Measurements from ENCODE around the gene KBTBD8.

The KBTBD8 gene

DNA sequence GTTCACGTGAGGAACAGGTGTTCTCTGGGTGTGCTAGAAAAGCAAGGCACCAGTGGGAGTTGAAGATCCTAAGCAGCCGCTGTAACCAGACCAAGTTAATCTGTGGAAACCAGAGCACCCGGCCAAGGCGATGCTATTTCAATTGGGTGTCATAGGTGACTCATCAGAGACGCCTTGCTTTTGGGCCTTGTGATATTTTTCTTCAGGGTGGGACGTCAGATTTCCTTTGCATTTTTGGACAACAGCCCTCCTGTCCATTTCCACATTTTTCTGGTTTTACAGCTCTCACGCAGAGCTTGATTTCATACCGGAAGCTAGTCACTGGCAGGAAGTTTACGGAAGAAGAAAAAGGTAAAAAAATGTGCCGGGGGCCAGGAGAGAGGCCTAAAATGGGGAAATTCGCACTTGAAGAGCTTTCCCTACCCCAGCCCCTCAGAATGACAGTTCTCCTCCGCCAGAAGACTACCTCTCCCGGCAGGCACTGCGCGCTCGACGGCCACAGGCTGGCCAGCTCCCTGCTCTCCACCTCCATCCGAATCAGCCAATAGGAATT is 471 bp upstream of the KBTBD8 start:
- peak in 1 of 2 experiments; percentile 47 for DNase-seq (ENCODE audit: low read depth in 2 of 2)

DNA sequence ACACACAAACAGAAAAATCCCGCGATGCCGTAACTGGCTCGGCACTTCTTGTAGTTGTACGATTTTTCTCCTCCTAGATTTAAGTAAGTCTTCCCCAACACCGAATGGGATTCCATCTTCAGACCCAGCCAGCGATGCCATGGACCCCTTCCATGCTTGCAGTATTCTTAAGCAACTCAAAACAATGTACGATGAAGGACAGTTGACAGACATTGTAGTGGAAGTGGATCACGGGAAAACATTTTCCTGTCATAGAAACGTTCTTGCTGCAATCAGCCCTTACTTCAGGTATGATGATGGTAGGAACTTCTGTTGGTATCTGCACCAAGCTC is 763 bp downstream of the KBTBD8 start:
- no peak for DNase-seq (ENCODE audit: low read depth in 2 of 2)

DNA sequence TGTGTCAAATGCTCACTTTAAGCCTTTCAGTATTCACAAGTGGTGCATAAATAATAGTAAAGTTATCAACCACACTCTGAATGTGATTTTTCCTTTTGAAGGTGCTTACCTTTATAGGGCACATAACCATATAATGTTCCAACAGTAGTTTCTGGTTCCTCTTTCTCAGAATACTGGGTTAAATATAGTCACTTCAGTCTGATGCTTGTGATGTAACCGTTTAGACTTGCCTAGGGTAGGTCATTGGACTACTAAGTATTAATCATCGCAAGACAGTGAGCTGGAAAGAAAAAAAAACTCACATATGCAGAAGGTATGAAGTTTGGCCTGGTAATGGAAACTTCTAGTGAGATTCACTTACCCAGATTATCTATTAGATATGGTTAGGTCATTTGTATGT is 1.9 kb downstream of the KBTBD8 start:
- DNase-seq (ENCODE audit: low read depth in 2 of 2): no peak

DNA sequence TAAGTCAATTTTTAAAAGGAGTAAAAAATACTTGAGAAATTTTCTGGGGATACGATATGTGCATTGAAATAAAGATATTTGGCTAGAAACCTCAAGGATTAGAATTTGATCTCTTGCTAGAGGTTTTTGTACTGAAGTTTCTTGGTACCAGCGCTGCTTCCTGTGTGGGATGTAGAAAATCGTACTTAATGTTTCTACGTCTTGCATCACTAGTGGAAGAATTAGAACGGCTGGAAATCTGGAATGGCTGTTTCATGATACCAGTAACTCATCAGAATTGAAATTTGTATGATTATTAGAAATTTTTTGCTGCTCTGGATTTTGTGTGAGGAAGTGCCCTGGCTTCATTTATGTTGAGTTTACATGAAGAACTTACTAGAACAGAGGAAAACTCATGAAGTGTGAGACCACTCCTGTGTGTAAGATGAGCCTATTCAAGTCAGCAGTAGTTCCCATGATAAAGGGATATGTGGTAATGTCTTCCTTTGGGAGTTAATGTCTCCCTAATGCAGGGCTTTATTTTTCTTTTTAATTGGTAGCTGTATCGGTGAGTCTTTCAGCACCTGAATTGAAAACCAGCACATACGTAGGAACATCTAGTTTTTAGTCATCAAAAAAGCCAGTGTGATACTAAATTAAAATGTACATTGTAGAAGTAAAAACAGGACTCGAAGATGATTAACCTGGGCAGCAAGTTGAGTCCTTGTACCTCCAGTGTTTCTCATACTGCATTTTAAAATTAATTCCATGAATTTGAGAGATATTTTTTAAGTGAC is 3.2 kb downstream of the KBTBD8 start:
- no peak for DNase-seq (ENCODE audit: low read depth in 2 of 2)

DNA sequence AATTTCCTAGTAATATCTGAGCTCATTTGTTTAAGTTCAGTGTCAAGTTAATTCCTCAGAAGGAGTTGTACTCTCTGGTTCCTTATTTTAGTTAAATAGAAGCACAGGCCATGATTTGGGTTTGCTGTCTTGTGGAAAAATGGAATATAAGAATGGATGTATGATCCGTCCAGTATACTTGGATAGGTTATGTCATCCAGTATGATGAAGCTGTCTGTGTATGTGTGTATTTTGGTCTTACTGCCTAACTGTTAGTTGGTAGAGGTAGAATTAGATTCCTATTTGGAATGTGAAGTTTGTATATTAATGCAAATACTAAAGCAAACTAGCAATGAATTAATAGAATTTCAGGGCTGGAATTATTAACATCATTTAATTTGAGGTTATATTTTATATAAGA is 7.9 kb downstream of the KBTBD8 start:
- DNase-seq (ENCODE audit: low read depth in 2 of 2): no peak

DNA sequence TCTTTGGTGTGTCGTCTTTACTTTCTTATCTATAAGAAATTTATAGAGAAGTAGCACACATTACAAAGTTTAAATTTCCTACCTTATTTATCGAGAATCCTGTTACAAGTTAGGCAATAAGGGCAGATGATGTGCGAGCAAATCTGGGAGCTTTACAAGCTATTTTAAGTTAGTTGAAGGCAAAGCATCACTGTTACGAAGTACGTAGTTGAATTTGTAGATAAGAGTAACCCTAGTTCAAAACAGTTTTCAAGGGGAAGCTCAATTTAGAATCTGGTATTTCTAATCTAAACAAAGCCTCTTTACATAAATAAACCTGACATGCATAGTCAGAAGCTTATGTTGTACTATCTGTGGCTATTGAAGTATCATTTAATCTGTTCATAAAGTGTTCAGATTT is 8.4 kb downstream of the KBTBD8 start:
- DNase-seq (ENCODE audit: low read depth in 2 of 2): no peak

DNA sequence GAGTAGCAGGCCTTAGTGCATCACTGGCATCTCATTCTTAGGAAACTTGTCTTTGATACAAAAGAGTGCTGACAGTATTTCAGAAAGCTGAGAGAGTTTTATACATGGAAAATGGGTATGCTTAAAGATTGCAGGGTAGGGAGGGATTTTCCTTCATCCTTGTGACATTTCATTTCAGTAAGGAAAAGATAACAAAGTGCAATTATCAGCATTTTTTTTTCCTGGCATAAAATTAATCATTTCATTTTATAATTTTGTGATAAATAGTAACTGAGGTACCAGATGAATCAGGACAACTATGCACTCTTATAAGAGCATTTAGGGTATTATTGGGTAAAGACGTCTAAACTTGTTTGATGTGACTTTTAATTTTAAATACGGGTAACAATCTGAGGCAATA is 10.3 kb downstream of the KBTBD8 start:
- no peak for DNase-seq (ENCODE audit: low read depth in 2 of 2)

DNA sequence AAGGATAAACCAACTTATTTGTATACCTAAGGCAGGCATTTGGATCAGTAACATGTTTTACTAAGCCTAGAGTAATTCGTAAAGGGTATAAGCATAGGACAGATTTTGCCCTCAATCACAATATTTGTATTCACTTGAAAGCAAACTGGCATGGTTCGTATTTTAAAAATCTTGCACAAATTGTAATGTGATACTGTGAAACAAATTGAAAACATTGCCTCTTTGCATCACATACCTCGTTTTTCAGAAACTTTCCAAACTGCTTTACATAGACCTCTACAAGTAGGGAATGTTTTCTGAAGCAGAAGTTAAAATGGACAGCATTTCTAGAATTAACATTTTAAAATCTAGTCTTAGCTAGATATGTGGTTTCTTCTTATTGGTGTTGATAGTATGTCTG is 11.6 kb downstream of the KBTBD8 start:
- DNase-seq (ENCODE audit: low read depth in 2 of 2): no peak

DNA sequence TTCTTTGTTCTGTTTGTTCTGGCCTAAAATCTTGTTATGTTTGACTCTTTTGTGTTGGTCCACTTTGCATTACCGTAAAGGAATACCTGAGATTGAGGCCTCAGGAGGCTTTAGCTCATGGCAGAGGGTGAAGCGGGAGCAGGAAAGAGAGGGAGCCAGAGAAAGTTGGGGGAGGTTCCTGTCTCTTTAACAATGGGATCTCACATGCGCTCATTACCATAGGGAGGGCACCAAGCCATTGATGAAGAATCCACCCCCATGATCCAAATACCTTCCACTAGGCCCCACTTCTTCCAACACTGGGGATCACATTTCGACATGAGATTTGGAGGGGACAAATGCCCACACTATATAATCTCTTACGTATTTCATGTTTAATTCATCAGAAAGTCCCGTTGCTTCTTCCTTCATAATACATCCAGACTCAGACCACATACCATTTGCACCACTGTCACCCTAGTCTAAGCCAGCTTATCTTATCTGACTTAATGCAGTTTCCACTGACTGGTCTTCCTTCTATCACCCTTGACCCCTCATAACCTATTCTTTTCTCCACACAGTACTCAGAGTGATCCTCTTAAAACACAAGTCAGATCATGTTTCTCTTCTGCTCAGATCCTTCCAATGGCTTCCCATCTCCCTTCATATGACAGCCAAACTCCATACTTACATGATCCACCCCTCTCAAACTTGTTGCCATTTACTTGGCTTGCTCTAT is 13.5 kb downstream of the KBTBD8 start:
- no peak for DNase-seq (ENCODE audit: low read depth in 2 of 2)

DNA sequence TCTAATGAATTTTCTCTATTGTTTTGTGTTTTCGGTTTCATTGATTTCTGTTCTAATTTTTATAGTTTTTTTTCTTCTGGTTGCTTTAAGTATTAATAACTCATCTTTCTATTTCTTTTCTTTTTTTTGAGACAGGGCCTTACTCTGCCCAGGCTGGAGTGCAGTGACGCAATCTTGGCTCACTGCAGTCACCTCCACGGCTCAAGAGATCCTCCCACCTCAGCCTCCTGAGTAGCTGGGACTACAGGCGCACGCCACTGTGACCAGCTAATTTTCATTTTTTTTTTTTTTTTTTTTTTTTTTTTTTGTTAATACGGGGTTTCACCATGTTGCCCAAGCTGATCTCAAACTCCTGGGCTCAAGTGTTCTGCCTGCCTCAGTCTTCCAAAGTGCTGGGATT is 14.5 kb downstream of the KBTBD8 start:
- DNase-seq (ENCODE audit: low read depth in 2 of 2): no peak

DNA sequence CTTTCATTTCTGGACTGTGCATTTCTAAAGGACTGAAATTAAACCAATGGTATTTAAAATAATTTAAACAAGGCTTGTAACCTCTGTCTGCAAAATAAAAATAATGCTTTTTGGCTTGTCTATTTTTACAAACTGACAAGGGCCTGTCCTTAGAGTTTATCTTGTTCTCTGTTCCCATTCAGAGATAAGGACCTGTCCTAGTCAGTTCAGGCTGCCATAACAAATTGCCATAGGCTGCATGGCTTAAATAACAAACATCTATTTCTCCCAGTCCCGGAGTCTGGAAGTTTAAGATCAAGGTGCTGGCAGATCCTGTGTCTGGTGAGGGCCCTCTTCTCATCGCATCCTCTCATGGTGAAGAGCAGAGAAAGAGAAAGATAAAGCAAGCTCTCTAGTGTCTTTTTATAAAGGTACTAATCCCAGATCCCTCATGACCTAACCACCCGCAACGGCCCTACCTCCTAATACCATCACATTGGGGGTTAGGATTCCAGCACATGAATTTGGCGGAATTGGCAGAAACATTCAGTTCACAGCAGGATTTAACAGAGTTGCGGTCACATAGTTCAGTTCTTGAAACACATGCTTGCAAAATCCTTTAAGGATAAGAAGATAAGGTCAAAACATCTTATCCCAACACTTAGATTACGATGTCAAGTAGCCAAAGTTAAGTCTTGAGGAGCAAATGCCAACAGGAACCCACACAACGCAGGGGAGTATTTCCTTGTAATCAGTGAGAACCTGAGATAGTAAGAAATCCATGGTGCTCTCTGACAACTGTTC is 17.8 kb downstream of the KBTBD8 start:
- DNase-seq (ENCODE audit: low read depth in 2 of 2): no peak

DNA sequence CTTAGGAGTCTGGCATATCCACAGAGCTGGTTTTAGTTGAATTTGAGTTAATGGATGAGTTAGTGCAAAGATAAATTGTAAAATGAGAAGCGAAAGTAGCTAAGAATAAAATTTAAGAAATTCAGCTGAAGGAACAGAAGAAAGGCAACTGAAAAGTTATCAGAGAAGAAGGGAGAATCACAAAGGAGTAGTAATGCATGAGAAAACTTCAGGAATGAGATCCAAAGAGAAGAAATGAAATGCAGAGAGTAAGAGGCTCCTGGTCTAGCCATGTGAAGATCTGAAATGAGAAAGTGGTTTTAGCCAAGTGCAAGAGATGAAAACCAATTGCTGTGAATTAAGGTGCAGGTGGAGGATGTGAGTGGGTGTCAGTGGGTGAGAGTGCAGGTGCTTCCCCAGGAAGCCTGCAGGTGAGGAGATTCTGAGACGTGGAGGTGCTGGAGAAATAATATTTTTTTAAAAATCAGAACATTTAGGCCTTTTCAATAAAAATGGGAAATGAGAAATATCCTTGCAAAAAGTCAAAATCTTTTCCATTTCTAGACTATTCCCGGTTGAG is 18.5 kb downstream of the KBTBD8 start:
- no peak for DNase-seq (ENCODE audit: low read depth in 2 of 2)

DNA sequence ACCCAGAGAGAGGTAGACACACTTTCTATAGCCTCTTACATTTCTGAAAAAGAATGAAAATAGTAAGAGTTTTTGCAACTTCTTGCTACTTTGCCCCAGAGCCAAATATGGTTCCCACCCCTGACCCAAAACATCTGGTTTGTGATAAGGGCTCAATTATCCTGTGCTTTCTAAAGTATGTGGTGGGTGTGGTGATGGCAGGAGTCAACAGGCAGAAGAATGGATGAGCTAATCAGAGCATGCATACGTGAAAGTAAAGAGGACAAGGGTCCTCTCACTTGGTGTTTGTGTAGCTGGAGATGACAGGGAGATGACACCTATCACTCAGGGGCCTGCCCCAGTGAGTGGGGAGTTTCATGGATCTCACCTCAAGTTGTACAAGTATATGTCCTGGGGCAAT is 19.1 kb downstream of the KBTBD8 start:
- no peak for DNase-seq (ENCODE audit: low read depth in 2 of 2)

DNA sequence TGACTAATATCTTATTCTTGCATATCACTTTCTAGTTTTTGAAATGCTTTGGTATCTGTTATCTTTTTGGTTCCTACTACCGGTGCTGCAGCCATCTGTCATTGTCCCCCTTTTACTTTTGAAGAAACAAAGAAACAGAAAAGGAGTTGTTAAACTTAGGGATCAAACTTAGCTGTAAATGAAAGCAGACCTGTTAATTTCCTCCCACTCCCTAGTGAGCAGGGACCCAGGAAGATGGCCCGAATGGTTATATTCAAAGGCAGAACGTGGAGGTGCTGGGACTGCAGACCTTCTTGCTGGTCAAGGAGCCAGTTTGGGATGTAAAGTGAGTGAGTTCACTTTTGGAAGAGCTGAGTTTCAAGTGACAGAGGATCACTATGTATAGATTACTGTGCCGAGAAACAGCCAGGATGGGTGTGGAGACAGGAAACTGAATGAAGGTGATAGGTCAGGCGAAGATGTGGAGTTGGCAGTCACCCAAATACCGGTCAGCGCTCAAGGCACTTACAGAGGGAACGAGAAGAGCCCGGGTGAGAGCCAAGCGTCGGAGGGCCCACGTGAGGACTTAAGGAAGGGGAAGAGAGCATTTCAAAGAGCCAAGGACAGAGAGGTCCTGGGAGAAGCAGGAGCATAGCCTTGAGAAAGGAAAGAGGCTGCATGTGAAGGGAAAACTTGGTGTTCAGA is 20.1 kb downstream of the KBTBD8 start:
- no peak for DNase-seq (ENCODE audit: low read depth in 2 of 2)

DNA sequence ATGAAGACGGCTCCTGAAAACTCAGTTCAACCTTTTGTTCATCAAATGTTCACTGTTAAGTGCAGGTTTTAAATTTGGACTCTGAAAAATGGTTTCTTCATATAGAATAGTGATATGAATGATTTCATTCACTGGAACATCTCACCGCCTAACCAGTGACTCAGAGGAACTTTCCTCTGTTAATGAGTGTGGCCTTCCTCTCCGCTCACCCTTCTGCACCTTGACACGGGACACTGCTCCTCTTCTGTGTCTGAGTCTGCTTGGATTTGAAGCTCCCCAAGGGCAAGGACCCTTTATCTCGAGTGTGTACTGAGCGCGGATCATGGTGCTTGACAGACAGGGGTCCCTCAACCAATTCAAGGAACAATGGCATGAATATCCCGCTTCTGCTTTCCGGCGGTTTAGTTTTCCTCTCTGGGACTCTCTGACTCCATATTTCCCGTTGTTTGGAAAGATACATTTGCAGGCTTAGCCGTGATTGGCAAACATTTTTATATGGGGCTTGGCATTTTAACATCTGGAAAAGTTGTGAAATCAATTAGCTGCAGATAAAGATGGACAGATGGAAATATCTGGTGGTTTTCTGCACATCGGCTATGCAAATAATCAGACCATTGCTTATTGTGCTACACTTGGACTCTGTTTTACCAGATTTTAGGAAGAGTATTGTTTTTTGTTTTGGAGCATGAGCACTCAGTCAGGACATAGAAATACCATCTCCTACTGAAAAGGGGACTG is 20.9 kb downstream of the KBTBD8 start:
- DNase-seq (ENCODE audit: low read depth in 2 of 2): no peak

DNA sequence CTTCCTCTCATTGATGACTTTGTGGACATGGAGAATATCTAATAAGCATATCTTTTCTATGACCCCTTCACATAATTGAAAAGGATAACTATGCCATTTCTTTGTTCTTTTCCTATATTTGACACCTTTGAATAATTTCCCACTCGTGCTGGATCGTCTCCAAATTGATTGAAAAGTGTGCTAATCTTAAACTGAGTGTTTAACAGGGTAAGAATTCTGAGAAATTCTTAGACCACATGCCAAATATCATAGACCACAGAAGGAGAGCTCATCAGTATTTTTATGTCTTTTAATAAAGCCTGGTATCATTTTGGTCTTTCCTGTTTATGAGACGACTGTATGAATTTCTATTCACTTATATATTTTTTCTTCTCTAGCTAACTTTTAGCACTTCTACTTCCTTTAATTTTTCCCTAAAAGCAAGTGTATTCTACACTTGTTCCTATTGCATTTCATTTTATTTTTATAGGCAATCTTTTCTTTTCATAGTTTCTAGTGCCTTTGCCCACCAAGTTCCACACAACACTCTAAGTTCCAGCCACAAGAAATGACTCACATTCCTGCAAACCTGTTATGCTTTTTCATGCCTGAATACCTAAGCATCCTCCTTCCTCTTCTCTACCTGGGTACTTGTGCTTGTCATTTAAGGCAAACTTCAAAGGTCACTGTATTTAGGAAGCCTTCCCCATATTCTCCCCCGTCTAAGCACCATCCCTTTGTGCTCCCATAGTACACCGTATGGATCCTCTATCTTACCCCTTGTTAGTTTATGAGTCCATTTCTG is 30.1 kb downstream of the KBTBD8 start:
- no peak for DNase-seq (ENCODE audit: low read depth in 2 of 2)

DNA sequence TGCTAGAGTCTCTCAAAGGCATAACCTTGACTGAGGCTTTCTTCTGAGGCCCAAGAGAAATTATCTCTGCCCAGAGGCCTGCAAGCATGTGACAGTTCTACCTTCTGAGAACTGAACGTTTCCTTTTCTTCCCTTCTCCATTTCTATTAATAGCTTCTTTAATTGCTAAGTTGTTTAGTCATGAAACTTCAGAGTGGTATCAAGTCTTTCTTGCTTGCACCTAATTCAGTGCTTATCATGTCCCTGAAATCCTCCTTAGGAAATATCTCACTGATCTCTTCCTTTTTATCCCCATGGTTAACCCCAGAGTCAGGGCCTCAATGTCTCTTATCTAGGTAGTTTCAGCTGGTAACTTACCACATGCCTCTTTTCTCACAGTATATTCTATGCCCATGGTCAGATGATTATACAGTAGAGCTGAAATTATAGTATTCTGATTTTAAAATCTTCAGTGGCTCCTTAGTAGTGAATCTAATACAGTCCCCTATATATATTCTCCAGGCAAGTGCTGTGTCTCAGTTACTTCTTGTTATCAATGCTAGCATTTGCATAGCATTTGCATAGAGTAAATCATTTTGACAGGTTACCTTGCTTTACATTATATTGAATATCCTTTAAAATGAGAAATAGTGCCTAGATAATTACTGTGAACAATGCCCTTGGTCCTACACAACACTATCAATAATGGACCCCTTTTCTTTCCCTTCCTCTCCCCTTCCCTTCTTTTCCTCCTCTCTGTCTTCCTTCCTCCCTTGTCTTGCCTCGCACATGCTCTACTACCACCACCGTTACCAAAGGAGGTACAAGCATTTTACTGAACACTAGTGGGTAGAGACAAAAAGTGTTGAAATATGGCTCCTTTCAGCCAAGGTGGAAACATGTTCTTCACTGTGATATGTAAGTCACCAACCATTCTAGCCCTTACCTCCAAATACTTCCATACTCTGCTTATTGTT is 33.0 kb downstream of the KBTBD8 start:
- no peak for DNase-seq (ENCODE audit: low read depth in 2 of 2)

DNA sequence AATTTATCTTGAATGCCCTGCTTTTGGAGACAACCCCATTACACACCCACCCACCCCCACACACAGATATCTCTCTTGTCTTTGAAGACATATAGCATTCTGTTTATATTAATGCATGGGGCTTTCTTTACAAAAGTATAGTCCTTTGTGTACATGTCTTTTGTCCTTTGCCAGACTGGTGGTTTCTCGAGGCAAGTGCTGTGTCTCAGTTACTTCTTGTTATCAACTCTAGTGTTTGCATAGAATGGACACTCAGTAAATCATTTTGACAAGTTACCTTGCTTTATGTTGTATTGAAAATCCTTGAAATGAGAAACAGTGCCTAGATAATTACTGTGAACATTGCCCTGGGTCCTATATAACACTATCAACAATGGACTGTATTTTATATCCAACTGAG is 33.9 kb downstream of the KBTBD8 start:
- no peak for DNase-seq (ENCODE audit: low read depth in 2 of 2)

DNA sequence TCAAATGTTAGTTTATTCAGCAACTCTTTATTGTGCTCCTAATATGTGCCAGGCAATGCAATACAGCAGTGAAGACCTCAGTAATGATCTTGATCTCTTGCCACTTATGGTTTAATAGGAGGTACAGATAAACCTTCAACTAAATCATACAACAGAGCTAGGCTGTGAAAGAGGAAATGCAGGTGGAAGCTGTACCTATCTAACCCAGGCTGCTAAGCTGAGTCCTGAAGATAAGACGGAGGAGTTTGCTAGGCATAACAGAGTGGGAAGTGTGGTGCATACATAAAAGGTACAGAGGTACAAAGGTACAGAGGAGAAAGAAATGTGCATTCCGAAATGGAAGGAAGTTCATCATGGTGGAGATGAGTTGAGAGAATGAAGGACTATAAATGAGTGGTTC is 35.0 kb downstream of the KBTBD8 start:
- no peak for DNase-seq (ENCODE audit: low read depth in 2 of 2)

All from fibroblast of skin of left quadriceps (primary cell).